GM18907 (cell line): ENCODE measurements around the gene GARRE1.

Experiments used
- ATAC-seq: cut with Tn5 transposase; IDR thresholded peaks from one replicate; pipeline ENCODE4 v1.9.1; 2021; ENCODE audit warnings: mild to moderate bottlenecking, moderate library complexity; ENCODE audit not compliant: unreplicated experiment

The GARRE1 gene

DNA sequence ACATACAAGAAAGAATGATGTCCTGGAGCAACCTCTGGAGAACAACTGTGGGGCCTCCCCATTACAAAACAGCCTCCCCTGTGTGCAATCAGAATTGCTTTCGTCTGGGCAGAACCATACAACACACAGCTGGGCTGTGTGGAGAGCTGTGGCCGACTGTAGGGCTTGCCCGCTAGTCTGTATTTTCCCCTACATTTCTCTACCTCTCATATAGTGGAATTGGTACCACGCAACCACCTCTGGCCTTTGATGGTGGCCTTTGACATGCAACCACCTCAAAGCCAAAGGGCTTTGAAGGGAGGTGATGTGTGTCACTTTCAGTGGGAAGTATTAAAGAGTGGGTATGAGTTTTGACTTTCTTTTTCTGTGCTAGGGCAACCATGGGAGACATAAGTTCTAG is 34.0 kb downstream of the GARRE1 start:
- no peak for ATAC-seq

DNA sequence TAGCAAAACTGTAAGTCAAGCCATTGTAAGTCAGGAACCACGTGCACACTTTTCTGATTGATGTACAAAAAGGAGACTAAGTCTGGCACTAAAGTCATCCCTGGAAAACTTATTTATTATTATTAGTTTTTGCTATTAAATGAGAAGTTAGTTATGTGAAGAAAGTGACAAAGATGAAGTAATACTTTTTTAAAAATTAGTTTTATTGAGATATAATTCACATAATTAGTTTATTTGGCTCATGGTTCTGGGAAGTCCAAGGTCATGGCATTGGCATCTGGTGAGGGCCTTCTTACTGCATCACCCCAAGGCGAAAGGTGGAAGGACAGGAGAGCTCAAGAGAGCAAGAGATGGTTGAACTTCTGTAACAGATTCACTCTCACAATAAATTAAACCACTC is 36.9 kb downstream of the GARRE1 start:
- no peak for ATAC-seq

GRCh38 chr19:34295103-34295502 is 40.7 kb downstream of the GARRE1 start:
- no peak for ATAC-seq

DNA sequence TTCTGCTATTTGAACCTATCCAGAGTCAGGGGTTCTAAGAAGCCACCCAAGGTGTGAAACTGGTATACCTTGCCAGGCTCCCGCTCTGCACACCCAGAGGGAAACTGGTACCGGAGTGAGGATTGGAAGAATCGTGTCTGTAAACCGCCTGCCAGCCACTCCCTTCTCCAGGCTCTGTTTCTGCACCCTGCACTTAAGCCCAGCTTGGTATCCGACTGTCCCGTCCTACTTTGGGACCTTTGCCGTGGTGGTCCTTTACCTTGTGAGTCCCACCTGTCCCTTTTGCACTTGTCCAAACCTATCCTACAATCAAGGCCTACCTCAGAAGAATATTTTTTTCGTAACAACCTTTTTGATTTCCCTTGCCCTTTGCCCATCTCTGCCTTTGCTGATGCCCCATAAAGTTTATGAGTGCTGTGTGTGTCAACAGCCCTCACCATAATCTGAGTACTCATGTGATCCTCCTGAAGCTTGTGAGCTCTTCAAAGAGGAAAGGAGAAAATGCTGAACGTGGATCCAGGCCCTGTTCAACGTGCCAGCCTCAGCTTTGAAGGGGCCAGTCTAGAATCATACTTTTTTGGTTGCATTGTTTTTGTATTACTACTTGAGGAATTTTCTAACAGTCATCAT is 44.7 kb downstream of the GARRE1 start:
- no peak for ATAC-seq

- ATAC-seq = no peak
Observed at GRCh38 chr19:34299576-34299975, 45.2 kb downstream of the GARRE1 start.

DNA sequence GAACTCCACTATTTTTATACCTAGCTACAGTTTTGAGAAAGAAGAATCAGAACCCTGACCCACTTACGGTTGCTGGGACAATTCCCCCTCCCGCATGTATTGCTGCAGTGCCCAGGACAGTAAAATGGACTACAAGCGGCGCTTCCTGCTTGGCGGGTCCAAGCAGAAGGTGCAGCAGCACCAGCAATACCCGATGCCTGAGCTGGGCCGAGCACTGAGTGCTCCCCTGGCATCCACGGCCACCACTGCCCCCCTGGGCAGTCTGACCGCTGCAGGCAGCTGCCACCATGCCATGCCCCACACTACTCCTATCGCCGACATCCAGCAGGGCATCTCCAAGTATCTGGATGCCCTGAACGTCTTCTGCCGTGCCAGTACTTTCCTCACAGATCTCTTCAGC is 46.0 kb downstream of the GARRE1 start:
- no peak for ATAC-seq

GRCh38 chr19:34300962-34301361 is 46.6 kb downstream of the GARRE1 start:
- no peak for ATAC-seq
